Measurements from ENCODE around the gene ELP1.
A peak's percentile ranks its signal among the peaks of the same experiment; 100 is the strongest.
"Not testable (repeated sequence)": the region's sequence is repeated elsewhere in the genome, so short reads cannot be mapped to it uniquely, and the experiment has no call there.

ELP1 gene, protein sequence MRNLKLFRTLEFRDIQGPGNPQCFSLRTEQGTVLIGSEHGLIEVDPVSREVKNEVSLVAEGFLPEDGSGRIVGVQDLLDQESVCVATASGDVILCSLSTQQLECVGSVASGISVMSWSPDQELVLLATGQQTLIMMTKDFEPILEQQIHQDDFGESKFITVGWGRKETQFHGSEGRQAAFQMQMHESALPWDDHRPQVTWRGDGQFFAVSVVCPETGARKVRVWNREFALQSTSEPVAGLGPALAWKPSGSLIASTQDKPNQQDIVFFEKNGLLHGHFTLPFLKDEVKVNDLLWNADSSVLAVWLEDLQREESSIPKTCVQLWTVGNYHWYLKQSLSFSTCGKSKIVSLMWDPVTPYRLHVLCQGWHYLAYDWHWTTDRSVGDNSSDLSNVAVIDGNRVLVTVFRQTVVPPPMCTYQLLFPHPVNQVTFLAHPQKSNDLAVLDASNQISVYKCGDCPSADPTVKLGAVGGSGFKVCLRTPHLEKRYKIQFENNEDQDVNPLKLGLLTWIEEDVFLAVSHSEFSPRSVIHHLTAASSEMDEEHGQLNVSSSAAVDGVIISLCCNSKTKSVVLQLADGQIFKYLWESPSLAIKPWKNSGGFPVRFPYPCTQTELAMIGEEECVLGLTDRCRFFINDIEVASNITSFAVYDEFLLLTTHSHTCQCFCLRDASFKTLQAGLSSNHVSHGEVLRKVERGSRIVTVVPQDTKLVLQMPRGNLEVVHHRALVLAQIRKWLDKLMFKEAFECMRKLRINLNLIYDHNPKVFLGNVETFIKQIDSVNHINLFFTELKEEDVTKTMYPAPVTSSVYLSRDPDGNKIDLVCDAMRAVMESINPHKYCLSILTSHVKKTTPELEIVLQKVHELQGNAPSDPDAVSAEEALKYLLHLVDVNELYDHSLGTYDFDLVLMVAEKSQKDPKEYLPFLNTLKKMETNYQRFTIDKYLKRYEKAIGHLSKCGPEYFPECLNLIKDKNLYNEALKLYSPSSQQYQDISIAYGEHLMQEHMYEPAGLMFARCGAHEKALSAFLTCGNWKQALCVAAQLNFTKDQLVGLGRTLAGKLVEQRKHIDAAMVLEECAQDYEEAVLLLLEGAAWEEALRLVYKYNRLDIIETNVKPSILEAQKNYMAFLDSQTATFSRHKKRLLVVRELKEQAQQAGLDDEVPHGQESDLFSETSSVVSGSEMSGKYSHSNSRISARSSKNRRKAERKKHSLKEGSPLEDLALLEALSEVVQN (N-terminal part only)

GRCh38 chr9:108933718-108934322, at the start of gene ELP1:
ELP1 (minus strand) TSS chr9:108934124; CDS start chr9:108931146, 2,978 bp downstream.
- DNase-seq (ENCODE audit: low read depth): peak; percentile 92

DNA sequence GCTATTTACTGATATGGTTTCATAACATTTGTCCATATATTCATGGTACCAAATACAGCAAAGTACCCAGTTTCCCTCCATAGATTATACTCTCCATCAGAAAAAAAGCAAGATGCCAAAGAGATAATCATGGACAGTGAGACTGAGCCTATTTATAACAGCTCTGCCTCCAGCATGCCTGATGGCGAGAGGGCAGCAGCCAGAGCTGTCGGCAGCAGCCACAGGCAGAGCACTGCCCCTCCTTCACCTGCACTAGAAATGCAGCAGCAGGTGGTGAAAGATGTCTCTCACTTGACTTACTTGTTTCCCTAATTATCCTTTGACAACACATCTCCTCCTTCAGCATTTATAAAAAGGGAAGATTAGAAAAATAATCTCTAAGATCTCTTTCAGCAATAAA, 47.0 kb upstream of the ELP1 start:
- no peak for DNase-seq (ENCODE audit: low read depth)

DNA sequence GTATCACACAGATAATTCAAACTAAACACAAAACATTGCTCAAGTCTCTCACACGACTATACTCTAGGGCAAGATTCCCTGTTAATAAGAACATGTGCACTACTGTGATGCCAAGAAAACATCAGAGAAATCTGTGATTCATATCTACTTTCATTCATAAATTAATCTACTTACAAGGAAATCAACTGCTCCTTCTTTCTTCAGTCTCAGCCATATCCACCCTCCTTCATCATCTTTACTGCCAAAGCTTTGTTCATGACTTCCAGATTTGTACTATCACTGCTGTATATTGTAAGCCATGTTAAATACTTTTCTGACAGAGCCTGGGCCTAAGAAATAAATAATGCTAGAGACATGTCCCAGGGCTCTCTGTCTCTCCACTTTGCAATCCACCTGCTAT, 44.3 kb upstream of the ELP1 start:
- DNase-seq (ENCODE audit: low read depth): peak; percentile 74

GRCh38 chr9:108973895-108974294, 40.0 kb upstream of the ELP1 start:
- DNase-seq (ENCODE audit: low read depth): peak; percentile 18

DNA sequence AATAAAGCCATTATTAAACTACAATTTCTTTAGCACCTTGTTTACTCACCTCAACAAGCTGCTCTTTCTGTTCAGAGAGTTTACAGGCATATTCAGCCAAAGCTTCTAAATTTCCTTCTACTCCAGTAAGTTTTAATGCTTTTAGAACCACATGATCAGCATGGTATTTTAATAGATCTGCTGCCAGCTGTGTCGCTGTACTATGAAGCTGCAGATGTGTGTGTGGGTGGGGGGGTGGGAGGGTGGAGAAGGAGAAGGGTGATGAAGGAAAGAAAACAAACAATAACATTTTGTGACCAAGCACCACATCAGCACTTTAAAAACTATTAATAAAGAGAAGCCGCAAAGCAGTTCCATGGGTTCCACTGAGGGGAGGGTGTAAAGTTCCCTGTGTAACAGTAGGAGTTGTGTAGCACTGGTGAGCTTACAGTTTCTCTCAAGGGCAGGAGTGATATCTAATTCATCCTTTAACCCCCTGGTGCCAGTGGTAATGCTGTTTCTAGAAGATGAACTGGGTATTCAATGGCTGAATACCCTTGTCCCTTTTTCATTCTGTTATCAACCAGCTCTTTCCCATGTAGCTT, 38.8 kb upstream of the ELP1 start:
- peak; percentile 39 for DNase-seq (ENCODE audit: low read depth)

GRCh38 chr9:108972186-108972585, 38.3 kb upstream of the ELP1 start:
- DNase-seq (ENCODE audit: low read depth): no peak

- DNase-seq (ENCODE audit: low read depth): not testable (repeated sequence)
Observed at GRCh38 chr9:108971392-108971791, 37.5 kb upstream of the ELP1 start.

GRCh38 chr9:108967916-108968315, 34.0 kb upstream of the ELP1 start:
- DNase-seq (ENCODE audit: low read depth): no peak

DNA sequence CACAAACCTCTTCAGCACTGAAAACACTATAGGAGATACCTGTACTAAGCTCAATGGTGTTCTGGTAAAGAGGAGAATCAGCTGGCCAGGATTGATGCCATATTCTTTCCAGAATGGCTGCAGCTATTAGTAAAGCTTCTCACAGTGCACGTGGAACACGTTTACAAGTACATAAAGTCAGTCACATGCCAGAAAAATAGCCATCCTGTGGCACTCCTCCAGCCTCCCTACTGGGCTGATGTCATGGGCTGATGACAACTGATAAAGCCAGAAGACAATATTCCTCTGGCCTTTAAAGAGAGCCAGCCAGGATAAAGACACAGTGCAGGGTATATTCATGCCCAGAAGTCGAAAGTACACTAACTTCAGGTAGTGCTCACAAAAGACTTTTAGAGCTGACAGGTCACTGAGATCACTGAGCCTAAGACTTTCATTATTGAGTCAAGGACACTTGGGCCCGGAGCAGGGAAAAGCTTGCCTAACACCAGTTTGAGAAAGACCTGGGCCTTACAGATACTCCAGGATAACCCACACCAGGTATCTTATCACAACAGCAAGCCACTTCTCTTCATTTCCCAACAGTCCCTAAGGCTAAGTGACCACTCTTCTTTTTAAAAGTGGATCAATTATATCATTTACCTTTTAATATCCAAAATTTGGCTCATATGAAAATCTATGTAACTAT, 29.7 kb upstream of the ELP1 start:
- DNase-seq (ENCODE audit: low read depth): no peak

GRCh38 chr9:108961151-108961550, 27.2 kb upstream of the ELP1 start:
- no peak for DNase-seq (ENCODE audit: low read depth)

GRCh38 chr9:108960331-108960730, 26.4 kb upstream of the ELP1 start:
- no peak for DNase-seq (ENCODE audit: low read depth)

- DNase-seq (ENCODE audit: low read depth): no peak
Observed at GRCh38 chr9:108956631-108957026, 22.7 kb upstream of the ELP1 start.

GRCh38 chr9:108956022-108956630, 22.2 kb upstream of the ELP1 start:
- DNase-seq (ENCODE audit: low read depth): no peak

GRCh38 chr9:108953983-108954574, 20.2 kb upstream of the ELP1 start:
- peak; percentile 50 for DNase-seq (ENCODE audit: low read depth)

DNA sequence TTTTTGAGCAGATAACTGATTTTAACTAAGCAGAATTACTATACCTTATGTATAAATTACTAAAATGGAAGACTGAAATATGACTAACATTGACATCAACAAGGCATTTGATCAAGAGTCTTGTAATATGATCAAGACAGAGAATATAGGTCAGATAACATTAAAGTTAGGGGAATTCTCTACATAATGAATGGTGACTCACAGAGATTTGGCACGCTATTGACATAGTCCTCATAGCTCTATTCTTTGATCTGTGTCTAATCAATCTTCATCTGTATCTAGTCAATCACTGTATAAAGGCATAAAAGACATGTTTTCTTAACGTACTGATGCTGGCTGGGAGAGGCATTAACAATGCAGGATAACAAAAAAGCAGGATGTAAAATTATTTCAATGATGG, 17.7 kb upstream of the ELP1 start:
- no peak for DNase-seq (ENCODE audit: low read depth)

DNA sequence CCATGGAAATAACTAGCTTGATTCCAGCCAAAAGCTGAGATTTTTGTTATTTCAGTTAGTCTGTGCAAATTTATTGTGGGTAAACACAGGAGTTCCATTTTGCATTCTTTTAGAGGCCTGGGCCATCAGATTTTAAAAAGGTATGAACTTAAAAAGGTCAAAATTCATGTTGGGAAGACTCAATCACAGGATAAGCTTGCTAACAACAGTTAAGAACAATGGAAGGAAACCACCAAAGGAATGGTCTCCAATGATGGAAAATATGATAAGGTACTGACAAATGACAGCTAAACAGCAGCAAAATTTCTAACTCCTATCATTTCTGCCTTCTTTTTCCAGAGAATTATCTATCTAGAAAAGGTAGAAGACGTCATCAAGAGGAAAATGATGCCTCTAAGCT, 16.2 kb upstream of the ELP1 start:
- no peak for DNase-seq (ENCODE audit: low read depth)

DNA sequence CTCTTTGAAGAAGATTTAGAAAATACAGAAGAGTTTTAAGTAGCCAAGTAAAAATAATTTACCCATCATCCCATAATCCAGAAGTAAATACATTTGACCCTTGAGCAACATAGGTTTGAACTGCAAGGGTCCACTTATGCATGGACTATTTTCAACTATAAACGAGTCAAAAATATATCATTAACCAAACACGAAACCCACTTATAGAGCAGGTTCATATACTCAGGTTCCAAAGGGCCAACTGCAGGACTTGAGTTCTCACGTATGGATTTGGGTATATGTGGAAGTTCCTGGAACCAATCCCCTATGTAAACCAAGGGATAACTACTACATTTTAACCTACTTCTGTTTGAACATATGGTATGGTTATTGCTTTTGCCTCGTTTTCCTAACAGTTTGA, 6.1 kb upstream of the ELP1 start:
- no peak for DNase-seq (ENCODE audit: low read depth)

- no peak for DNase-seq (ENCODE audit: low read depth)
Observed at GRCh38 chr9:108937561-108938305, 3.8 kb upstream of the ELP1 start.

DNA sequence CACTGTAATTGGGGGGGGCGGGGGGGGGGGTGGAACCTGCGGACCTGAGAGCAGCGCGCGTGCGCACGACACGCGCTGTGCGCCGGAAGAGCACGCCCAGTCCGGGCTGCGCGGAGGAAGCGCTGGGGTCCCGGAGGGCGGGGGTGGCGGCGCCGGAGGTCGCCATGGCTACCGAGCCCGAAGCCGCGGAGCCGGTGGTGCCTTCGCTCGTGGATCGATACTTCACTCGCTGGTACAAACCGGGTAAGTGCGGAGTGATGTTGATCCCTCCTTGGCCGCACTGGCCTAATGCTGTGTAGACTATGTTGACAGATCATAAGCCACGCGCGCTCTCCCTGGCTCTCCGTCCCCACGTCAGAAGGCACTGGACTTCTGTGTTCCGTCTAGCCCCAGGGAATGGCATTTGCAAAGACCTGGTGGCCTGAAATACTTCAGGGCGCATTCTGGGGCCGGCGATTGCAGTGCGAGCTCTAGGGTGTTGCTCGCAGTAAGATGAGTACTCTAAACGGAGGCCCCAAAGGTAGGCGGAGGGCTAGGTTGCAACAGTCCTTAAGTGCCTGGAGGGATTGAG, 484 bp upstream of the ELP1 start, which contains the start of gene ABITRAM:
Gene ABITRAM (plus strand): TSS at position 78 of the 571 bp plus-strand sequence. CDS start 87 bp downstream, at position 165.
- DNase-seq (ENCODE audit: low read depth): peak; percentile 83
